Liver (tissue), 9 donors: ENCODE measurements around the gene CCDC68. TPM values are rescaled to one million over a fixed set of nuclear protein-coding genes. Genes with fewer than 3 reads are reported as not detected.

Experiments used
- DNase-seq: peaks from one replicate; pipeline ENCODE4 v3.0.0-alpha.2; 2017; ENCODE audit warnings: low spot score
- H3K27ac ChIP-seq, 2 donors: one replicate each; pipeline ENCODE4 v1.7.0; 2013; ENCODE audit warnings: inconsistent platforms in 2 of 2, low read length in 2 of 2, control low read depth in 1 of 2, low read depth in 1 of 2, mild to moderate bottlenecking in 1 of 2
- H3K27me3 ChIP-seq, 4 donors: one replicate each; pipeline versions ENCODE4 v1.6.1 to v1.7.0; 2013; ENCODE audit warnings: low read length in 3 of 4, inconsistent platforms in 1 of 4, mild to moderate bottlenecking in 1 of 4, moderate library complexity in 1 of 4; ENCODE audit not compliant: control insufficient read depth in 4 of 4, insufficient read depth in 4 of 4
- H3K36me3 ChIP-seq, 4 donors: one replicate each; pipeline versions ENCODE4 v1.6.1 to v1.7.0; 2013; ENCODE audit warnings: low read length in 3 of 4, mild to moderate bottlenecking in 3 of 4, low read depth in 1 of 4, moderate library complexity in 1 of 4; ENCODE audit not compliant: control insufficient read depth in 4 of 4, insufficient read depth in 3 of 4
- H3K4me1 ChIP-seq, 4 donors: one replicate each; pipeline versions ENCODE4 v1.6.1 to v1.7.0; 2013; ENCODE audit warnings: low read length in 3 of 4, mild to moderate bottlenecking in 3 of 4, moderate library complexity in 1 of 4; ENCODE audit not compliant: control insufficient read depth in 4 of 4, insufficient read depth in 4 of 4
- H3K4me3 ChIP-seq, 3 donors: one replicate each; pipeline versions ENCODE4 v1.6.1 to v1.7.0; 2013; ENCODE audit warnings: low read length in 3 of 3, control low read depth in 1 of 3, low read depth in 1 of 3, mild to moderate bottlenecking in 1 of 3
- H3K9ac ChIP-seq, 2 donors: one replicate each; pipeline ENCODE4 v1.7.0; 2013; ENCODE audit warnings: low read length in 2 of 2, mild to moderate bottlenecking in 2 of 2, moderate library complexity in 2 of 2, control low read depth in 1 of 2, low read depth in 1 of 2
- H3K9me3 ChIP-seq, 4 donors: one replicate each; pipeline versions ENCODE4 v1.6.1 to v1.7.0; 2013; ENCODE audit warnings: low read length in 3 of 4; ENCODE audit not compliant: control insufficient read depth in 4 of 4
- ATF3 ChIP-seq: IDR thresholded peaks from 2 replicates; pipeline ENCODE4 v1.6.1; 2016; ENCODE audit warnings: antibody characterized with exemption
- CTCF ChIP-seq: fragments of 150-350 bp; IDR thresholded peaks from 2 replicates; pipeline ENCODE4 v1.5.1; 2017; ENCODE audit warnings: improper control_type of control experiment, low read depth, low read length; ENCODE audit not compliant: missing input control
- EGR1 ChIP-seq, 2 donors: IDR thresholded peaks; 2 replicates each; pipeline ENCODE4 v1.6.1; 2016 to 2018; ENCODE audit warnings: antibody characterized with exemption in 2 of 2, low read depth in 2 of 2
- FOXA1 ChIP-seq: IDR thresholded peaks from 2 replicates; pipeline ENCODE4 v1.6.1; 2016; ENCODE audit warnings: antibody characterized with exemption
- GABPA ChIP-seq, 2 donors: IDR thresholded peaks in 1 of 2; conservative IDR thresholded peaks in 1 of 2; 2 replicates each; pipeline ENCODE4 v1.6.1; 2016; ENCODE audit warnings: antibody characterized with exemption in 2 of 2, mild to moderate bottlenecking in 1 of 2, moderate library complexity in 1 of 2
- HNF4A ChIP-seq, 2 donors: conservative IDR thresholded peaks; 2 replicates each; pipeline ENCODE4 v1.6.1; 2016; ENCODE audit warnings: antibody characterized with exemption in 2 of 2, mild to moderate bottlenecking in 2 of 2
- HNF4G ChIP-seq: IDR thresholded peaks from 2 replicates; pipeline ENCODE4 v1.6.1; 2016; ENCODE audit warnings: antibody characterized with exemption
- JUND ChIP-seq, 2 donors: IDR thresholded peaks; 2 replicates each; pipeline ENCODE4 v1.6.1; 2016; ENCODE audit warnings: antibody characterized with exemption in 2 of 2
- MAX ChIP-seq: IDR thresholded peaks from 2 replicates; pipeline ENCODE4 v1.6.1; 2016; ENCODE audit warnings: antibody characterized with exemption
- NR2F2 ChIP-seq: IDR thresholded peaks from 2 replicates; pipeline ENCODE4 v1.6.1; 2016; ENCODE audit warnings: antibody characterized with exemption
- RAD21 ChIP-seq, 2 donors: IDR thresholded peaks; 2 replicates each; pipeline ENCODE4 v1.6.1; 2016; ENCODE audit warnings: antibody characterized with exemption in 2 of 2, mild to moderate bottlenecking in 2 of 2
- REST ChIP-seq: IDR thresholded peaks from 2 replicates; pipeline ENCODE4 v1.6.1; 2016; ENCODE audit warnings: antibody characterized with exemption, mild to moderate bottlenecking
- SP1 ChIP-seq: IDR thresholded peaks from 2 replicates; pipeline ENCODE4 v1.6.1; 2018; ENCODE audit warnings: antibody characterized with exemption, mild to moderate bottlenecking
- TAF1 ChIP-seq: conservative IDR thresholded peaks from 2 replicates; pipeline ENCODE4 v1.6.1; 2016; ENCODE audit warnings: antibody characterized with exemption, mild to moderate bottlenecking
- YY1 ChIP-seq: IDR thresholded peaks from 2 replicates; pipeline ENCODE4 v1.6.1; 2016; ENCODE audit warnings: antibody characterized with exemption, mild to moderate bottlenecking
- ZBTB33 ChIP-seq: IDR thresholded peaks from 2 replicates; pipeline ENCODE4 v1.6.1; 2016; ENCODE audit warnings: antibody characterized with exemption
- WGBS: extraction: QIAGEN DNeasy Blood & Tissue Kit; methylation state at CpG from one replicate; pipeline ENCODE4 v1.1.7; 2013; 5-methylcytosine and 5-hydroxymethylcytosine counted together
- polyA plus RNA-seq, 2 donors: library from polyadenylated mRNA; stranded (reverse) in 1 of 2; unstranded in 1 of 2; fragments of 200-250 nt in 1 of 2; fragments of >200 nt in 1 of 2; fragmentation: Nextera tagmentation in 1 of 2; extraction: Ambion mirVana in 1 of 2; gene quantifications; one replicate each; pipeline versions ENCODE4 v1.2.1 to v1.2.3, GENCODE V29; 2013 to 2015
- total RNA-seq, 2 donors: library from RNA; depleted of rRNA; stranded (reverse); fragments of >200 nt; gene quantifications; one replicate each; pipeline ENCODE4 v1.2.3, GENCODE V29; 2014
- donor health status: healthy.
- donor health status: healthy.
- donor health status: healthy.
- donor health status: healthy.
- donor health status: healthy.

The CCDC68 gene
- total and polyA plus RNA-seq, 4 donors: 2.6 to 17.5 (median 11.2) TPM

- no peaks in the 10 kb centered on the region for H3K36me3 ChIP-seq
- no peak for DNase-seq
These were observed 9.0 kb downstream of the CCDC68 start for GRCh38 chr18:54950221-54950620.

GRCh38 chr18:54949588-54949987 lies 9.7 kb downstream of the CCDC68 start:
- no peak overlapping the region for H3K27ac ChIP-seq
- peaks cover 11 to 34% (median 27%) of the 10 kb centered on the region in 4 donors for H3K4me1 ChIP-seq
- no peaks in the 10 kb centered on the region for H3K27me3 ChIP-seq
- WGBS: 88% methylated on average over 3 of the region's 3 CpGs
- H3K4me3 ChIP-seq: no peak overlapping the region
- H3K36me3 ChIP-seq: no peaks in the 10 kb centered on the region
- no peak overlapping the region for H3K9ac ChIP-seq
- H3K9me3 ChIP-seq: no peaks in the 10 kb centered on the region
- no peak for DNase-seq
- TF ChIP-seq CTCF (no peak), EGR1 (IDR thresholded peaks at IDR 0.05; ENCODE audit: low read depth in 2 of 2) (no peak), JUND (IDR thresholded peaks at IDR 0.05) (no peak), REST (no peak), HNF4G (no peak), ZBTB33 (no peak), GABPA (IDR thresholded peaks at IDR 0.05 in 1 of 2, conservative IDR thresholded peaks at IDR 0.05 in 1 of 2) (no peak), MAX (no peak), NR2F2 (no peak), HNF4A (conservative IDR thresholded peaks at IDR 0.05) (no peak), YY1 (no peak), SP1 (no peak), RAD21 (IDR thresholded peaks at IDR 0.05) (no peak), TAF1 (no peak)

More at GRCh38 chr18:54950221-54950620, 9.0 kb downstream of the CCDC68 start:
- Histone ChIP-seq H3K9me3 (no peaks in the 10 kb centered on the region), H3K4me3 (no peak overlapping the region), H3K4me1 (peaks cover 11 to 33% (median 27%) of the 10 kb centered on the region in 4 donors), H3K9ac (no peak overlapping the region), H3K27me3 (no peaks in the 10 kb centered on the region), H3K27ac (no peak overlapping the region)
- no peak for TF ChIP-seq MAX
- no peak for TF ChIP-seq HNF4G
- TF ChIP-seq RAD21 (IDR thresholded peaks at IDR 0.05): peak; percentile 80 to 85
- TF ChIP-seq TAF1: no peak
- TF ChIP-seq CTCF: peak; percentile 46
- TF ChIP-seq ATF3: no peak
- TF ChIP-seq FOXA1: no peak
- WGBS: 80% methylated on average over 7 of the region's 7 CpGs
